Measurements from ENCODE around the gene STX7.

DNA sequence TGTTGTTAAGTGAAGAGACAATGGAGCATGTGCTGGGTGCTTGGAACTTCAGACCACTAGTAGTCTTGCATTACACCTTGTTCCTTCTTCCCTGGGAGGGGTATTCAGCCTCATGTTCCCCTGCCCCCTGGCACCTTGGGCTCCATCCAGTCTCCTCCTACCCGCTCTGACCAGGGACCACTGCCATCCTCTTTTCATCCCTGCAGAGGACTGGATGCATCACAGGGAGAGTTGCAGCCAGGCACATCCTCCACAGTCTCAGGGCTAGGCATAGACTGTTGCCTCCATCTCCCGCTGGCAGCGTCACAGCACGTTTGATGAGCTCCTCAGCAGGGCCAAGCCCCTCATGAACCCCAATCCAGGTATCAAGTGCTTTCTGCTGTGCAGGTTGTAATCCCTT lies 38.3 kb upstream of the STX7 start:
- TF ChIP-seq, protein P1, sequence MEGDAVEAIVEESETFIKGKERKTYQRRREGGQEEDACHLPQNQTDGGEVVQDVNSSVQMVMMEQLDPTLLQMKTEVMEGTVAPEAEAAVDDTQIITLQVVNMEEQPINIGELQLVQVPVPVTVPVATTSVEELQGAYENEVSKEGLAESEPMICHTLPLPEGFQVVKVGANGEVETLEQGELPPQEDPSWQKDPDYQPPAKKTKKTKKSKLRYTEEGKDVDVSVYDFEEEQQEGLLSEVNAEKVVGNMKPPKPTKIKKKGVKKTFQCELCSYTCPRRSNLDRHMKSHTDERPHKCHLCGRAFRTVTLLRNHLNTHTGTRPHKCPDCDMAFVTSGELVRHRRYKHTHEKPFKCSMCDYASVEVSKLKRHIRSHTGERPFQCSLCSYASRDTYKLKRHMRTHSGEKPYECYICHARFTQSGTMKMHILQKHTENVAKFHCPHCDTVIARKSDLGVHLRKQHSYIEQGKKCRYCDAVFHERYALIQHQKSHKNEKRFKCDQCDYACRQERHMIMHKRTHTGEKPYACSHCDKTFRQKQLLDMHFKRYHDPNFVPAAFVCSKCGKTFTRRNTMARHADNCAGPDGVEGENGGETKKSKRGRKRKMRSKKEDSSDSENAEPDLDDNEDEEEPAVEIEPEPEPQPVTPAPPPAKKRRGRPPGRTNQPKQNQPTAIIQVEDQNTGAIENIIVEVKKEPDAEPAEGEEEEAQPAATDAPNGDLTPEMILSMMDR (conservative IDR thresholded peaks at IDR 0.05 in 1 of 2, IDR thresholded peaks at IDR 0.05 in 1 of 2; ENCODE audit: extremely low read depth in 1 of 2, insufficient read depth in 1 of 2, low read depth in 1 of 2, low read length in 2 of 2), result no peak
- TF ChIP-seq EZH2 (IDR thresholded peaks at IDR 0.05; ENCODE audit: borderline replicate concordance, low read length), result no peak
